ENCODE measurements around the gene ZMAT3.

DNA sequence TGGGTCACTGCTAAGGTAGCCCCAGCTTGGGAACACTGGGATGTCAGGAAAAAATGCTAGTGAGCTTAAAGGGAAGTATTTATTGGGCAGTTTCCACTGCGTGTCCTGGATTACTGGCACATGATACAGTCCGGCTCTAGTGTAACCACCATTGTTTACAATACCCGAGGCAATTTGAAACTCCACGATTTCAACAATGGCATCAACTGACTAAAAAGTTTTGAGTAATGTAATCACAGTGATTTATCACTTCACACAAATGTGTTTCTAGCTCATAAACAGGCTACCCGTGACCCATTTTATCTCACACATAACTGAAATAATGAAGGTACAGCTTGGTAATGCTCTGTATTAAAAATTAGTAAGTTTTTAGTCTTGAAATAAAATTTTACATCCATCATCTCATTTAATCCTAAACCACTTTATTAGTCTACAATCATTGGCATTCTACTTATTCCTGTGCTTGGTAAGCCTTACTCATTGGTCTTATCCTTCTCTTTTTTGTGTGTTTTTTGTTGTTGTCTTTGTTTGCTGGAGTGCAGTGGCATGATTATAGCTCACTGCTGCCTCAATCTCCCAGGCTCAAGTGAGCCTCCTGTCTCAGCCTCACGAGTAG is 7.6 kb downstream of the ZMAT3 start:
- TF ChIP-seq POLR2A (IDR thresholded peaks at IDR 0.05; ENCODE audit: control extremely low read depth in 1 of 2, low read depth in 2 of 2, low read length in 2 of 2) (no peak), TAF1 (IDR thresholded peaks at IDR 0.05; ENCODE audit: low read depth, low read length) (no peak), SP4 (IDR thresholded peaks at IDR 0.05; ENCODE audit: low read length) (no peak), CBX8 (IDR thresholded peaks at IDR 0.05; ENCODE audit: borderline replicate concordance, low read depth, low read length) (no peak), HDAC2 (IDR thresholded peaks at IDR 0.05; ENCODE audit: borderline replicate concordance in 1 of 2, low read depth in 2 of 2, low read length in 2 of 2) (no peak), RBBP5 (IDR thresholded peaks at IDR 0.05; ENCODE audit: borderline replicate concordance, low read depth, low read length) (no peak), KDM5A (IDR thresholded peaks at IDR 0.05; ENCODE audit: low read length) (no peak)
- TF ChIP-seq, protein P1, sequence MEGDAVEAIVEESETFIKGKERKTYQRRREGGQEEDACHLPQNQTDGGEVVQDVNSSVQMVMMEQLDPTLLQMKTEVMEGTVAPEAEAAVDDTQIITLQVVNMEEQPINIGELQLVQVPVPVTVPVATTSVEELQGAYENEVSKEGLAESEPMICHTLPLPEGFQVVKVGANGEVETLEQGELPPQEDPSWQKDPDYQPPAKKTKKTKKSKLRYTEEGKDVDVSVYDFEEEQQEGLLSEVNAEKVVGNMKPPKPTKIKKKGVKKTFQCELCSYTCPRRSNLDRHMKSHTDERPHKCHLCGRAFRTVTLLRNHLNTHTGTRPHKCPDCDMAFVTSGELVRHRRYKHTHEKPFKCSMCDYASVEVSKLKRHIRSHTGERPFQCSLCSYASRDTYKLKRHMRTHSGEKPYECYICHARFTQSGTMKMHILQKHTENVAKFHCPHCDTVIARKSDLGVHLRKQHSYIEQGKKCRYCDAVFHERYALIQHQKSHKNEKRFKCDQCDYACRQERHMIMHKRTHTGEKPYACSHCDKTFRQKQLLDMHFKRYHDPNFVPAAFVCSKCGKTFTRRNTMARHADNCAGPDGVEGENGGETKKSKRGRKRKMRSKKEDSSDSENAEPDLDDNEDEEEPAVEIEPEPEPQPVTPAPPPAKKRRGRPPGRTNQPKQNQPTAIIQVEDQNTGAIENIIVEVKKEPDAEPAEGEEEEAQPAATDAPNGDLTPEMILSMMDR (IDR thresholded peaks at IDR 0.05; ENCODE audit: control extremely low read depth in 1 of 3, insufficient read depth in 1 of 3, low read depth in 1 of 3, low read length in 3 of 3), result no peak
- TF ChIP-seq, protein P2, sequence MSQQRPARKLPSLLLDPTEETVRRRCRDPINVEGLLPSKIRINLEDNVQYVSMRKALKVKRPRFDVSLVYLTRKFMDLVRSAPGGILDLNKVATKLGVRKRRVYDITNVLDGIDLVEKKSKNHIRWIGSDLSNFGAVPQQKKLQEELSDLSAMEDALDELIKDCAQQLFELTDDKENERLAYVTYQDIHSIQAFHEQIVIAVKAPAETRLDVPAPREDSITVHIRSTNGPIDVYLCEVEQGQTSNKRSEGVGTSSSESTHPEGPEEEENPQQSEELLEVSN (IDR thresholded peaks at IDR 0.05), result no peak
- TF ChIP-seq, protein P3, sequence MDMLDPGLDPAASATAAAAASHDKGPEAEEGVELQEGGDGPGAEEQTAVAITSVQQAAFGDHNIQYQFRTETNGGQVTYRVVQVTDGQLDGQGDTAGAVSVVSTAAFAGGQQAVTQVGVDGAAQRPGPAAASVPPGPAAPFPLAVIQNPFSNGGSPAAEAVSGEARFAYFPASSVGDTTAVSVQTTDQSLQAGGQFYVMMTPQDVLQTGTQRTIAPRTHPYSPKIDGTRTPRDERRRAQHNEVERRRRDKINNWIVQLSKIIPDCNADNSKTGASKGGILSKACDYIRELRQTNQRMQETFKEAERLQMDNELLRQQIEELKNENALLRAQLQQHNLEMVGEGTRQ (IDR thresholded peaks at IDR 0.05; ENCODE audit: low read length), result no peak
